Mesendoderm (in vitro differentiated cells): Measurements from ENCODE around the gene CLRN2.

ENCODE experiments used
- DNase-seq: peaks from one replicate; pipeline ENCODE4 v3.0.0; 2013
- H2AK5ac ChIP-seq: 2 replicates; pipeline ENCODE4 v1.6.1; 2013; ENCODE audit warnings: low read length, inconsistent platforms
- H2BK120ac ChIP-seq: 2 replicates; pipeline ENCODE4 v1.6.1; 2013; ENCODE audit warnings: low read depth, mild to moderate bottlenecking, low read length, moderate library complexity, mixed read lengths
- H2BK15ac ChIP-seq: replicated peaks from 2 replicates; pipeline ENCODE4 v1.6.1; 2013; ENCODE audit warnings: low read depth, mild to moderate bottlenecking, moderate library complexity
- H2BK5ac ChIP-seq: 2 replicates; pipeline ENCODE4 v1.6.1; 2013; ENCODE audit warnings: low read length, inconsistent platforms
- H3K18ac ChIP-seq: 2 replicates; pipeline ENCODE4 v1.6.1; 2013; ENCODE audit warnings: mild to moderate bottlenecking, low read length, mixed read lengths
- H3K23ac ChIP-seq: one replicate; pipeline ENCODE4 v1.6.1; 2013; ENCODE audit warnings: low read length
- H3K27ac ChIP-seq: 2 replicates; pipeline ENCODE4 v1.5.1; 2013; ENCODE audit warnings: low read depth, mild to moderate bottlenecking, inconsistent platforms, low read length, moderate library complexity
- H3K27me3 ChIP-seq: 2 replicates; pipeline ENCODE4 v1.6.1; 2013; ENCODE audit warnings: low read length, control low read depth, mild to moderate bottlenecking, inconsistent platforms; ENCODE audit not compliant: insufficient read depth, poor library complexity
- H3K36me3 ChIP-seq: 2 replicates; pipeline ENCODE4 v1.6.1; 2013; ENCODE audit warnings: low read length, inconsistent platforms; ENCODE audit not compliant: control insufficient read depth, insufficient read depth
- H3K4ac ChIP-seq: one replicate; pipeline ENCODE4 v1.6.1; 2013; ENCODE audit warnings: low read depth, mild to moderate bottlenecking, low read length, moderate library complexity
- H3K4me1 ChIP-seq: 2 replicates; pipeline ENCODE4 v1.6.1; 2013; ENCODE audit warnings: low read depth, low read length, inconsistent platforms; ENCODE audit not compliant: control insufficient read depth
- H3K4me2 ChIP-seq: 2 replicates; pipeline ENCODE4 v1.6.1; 2013; ENCODE audit warnings: low read length
- H3K4me3 ChIP-seq: 2 replicates; pipeline ENCODE4 v1.5.1; 2013; ENCODE audit warnings: mild to moderate bottlenecking, low read length
- H3K56ac ChIP-seq: one replicate; pipeline ENCODE4 v1.6.1; 2013; ENCODE audit warnings: low read length
- H3K79me1 ChIP-seq: 2 replicates; pipeline ENCODE4 v1.6.1; 2013; ENCODE audit warnings: low read length, inconsistent platforms
- H3K79me2 ChIP-seq: 2 replicates; pipeline ENCODE4 v1.6.1; 2013; ENCODE audit warnings: mild to moderate bottlenecking, low read length; ENCODE audit not compliant: control insufficient read depth, insufficient read depth
- H3K9ac ChIP-seq: 2 replicates; pipeline ENCODE4 v1.6.1; 2013; ENCODE audit warnings: low read length, inconsistent platforms
- H4K5ac ChIP-seq: one replicate; pipeline ENCODE4 v1.6.1; 2013; ENCODE audit warnings: low read length
- H4K8ac ChIP-seq: one replicate; pipeline ENCODE4 v1.6.1; 2013; ENCODE audit warnings: low read depth, mild to moderate bottlenecking, control low read depth, low read length, moderate library complexity
- WGBS: extraction: QIAGEN DNeasy Blood & Tissue Kit; methylation state at CpG from one replicate; pipeline ENCODE4 v1.1.7; 2013; ENCODE audit warnings: low lambda C conversion rate, missing lambda C conversion rate; ENCODE audit not compliant: insufficient coverage; ENCODE audit errors: extremely low coverage; 5-methylcytosine and 5-hydroxymethylcytosine counted together

Gene CLRN2

GRCh38 chr4:17546678-17547077 is 31.7 kb downstream of the CLRN2 start:
- Histone ChIP-seq H2BK5ac (no peak overlapping the region), H3K23ac (no peak overlapping the region)
- WGBS, result no CpG with 5 or more reads among the region's 12 CpGs

GRCh38 chr4:17550549-17550948 is 35.6 kb downstream of the CLRN2 start:
- no peak overlapping the region for H4K8ac ChIP-seq
- H3K79me2 ChIP-seq, result no peaks in the 10 kb centered on the region
- H2BK5ac ChIP-seq, result no peak overlapping the region
- H3K79me1 ChIP-seq, result no peaks in the 10 kb centered on the region
- H4K5ac ChIP-seq, result no peak overlapping the region
- H2BK120ac ChIP-seq, result no peak overlapping the region
- H3K18ac ChIP-seq, result no peak overlapping the region
- H3K4me1 ChIP-seq, result no peaks in the 10 kb centered on the region
- no peak overlapping the region for H3K23ac ChIP-seq
- H3K36me3 ChIP-seq, result no peaks in the 10 kb centered on the region
- no peak overlapping the region for H3K27ac ChIP-seq
- no peak overlapping the region for H2AK5ac ChIP-seq
- no peak overlapping the region for H3K9ac ChIP-seq
- H3K4ac ChIP-seq, result no peak overlapping the region
- no peak for DNase-seq
- H3K4me3 ChIP-seq, result no peak overlapping the region
- WGBS, result no CpG with 5 or more reads among the region's 3 CpGs
- no peak overlapping the region for H2BK15ac ChIP-seq
- no peak overlapping the region for H3K4me2 ChIP-seq
- no peaks in the 10 kb centered on the region for H3K27me3 ChIP-seq
- no peak overlapping the region for H3K56ac ChIP-seq

More at GRCh38 chr4:17546678-17547077, 31.7 kb downstream of the CLRN2 start:
- no peak overlapping the region for H3K4ac ChIP-seq
- H3K56ac ChIP-seq, result no peak overlapping the region
- H3K27ac ChIP-seq, result no peak overlapping the region
- no peaks in the 10 kb centered on the region for H3K36me3 ChIP-seq
- DNase-seq, result peak; percentile 60
- no peak overlapping the region for H4K8ac ChIP-seq
- no peaks in the 10 kb centered on the region for H3K27me3 ChIP-seq
- no peak overlapping the region for H3K4me3 ChIP-seq
- H3K4me2 ChIP-seq, result no peak overlapping the region
- H2BK120ac ChIP-seq, result no peak overlapping the region
- no peak overlapping the region for H3K9ac ChIP-seq
- H3K79me1 ChIP-seq, result no peaks in the 10 kb centered on the region
- no peak overlapping the region for H2AK5ac ChIP-seq
- no peak overlapping the region for H3K18ac ChIP-seq
- no peaks in the 10 kb centered on the region for H3K4me1 ChIP-seq
- no peak overlapping the region for H4K5ac ChIP-seq
- no peak overlapping the region for H2BK15ac ChIP-seq
- no peaks in the 10 kb centered on the region for H3K79me2 ChIP-seq

- H2BK15ac ChIP-seq, result no peak overlapping the region
- H2BK120ac ChIP-seq, result no peak overlapping the region
- H3K79me2 ChIP-seq, result no peaks in the 10 kb centered on the region
- H4K5ac ChIP-seq, result no peak overlapping the region
- H3K18ac ChIP-seq, result no peak overlapping the region
- no peak overlapping the region for H3K4me2 ChIP-seq
- no CpG with 5 or more reads among the region's 5 CpGs for WGBS
- no peak overlapping the region for H3K4me3 ChIP-seq
- no peak overlapping the region for H4K8ac ChIP-seq
- H3K9ac ChIP-seq, result no peak overlapping the region
- H3K4ac ChIP-seq, result no peak overlapping the region
- no peaks in the 10 kb centered on the region for H3K79me1 ChIP-seq
- H3K27ac ChIP-seq, result no peak overlapping the region
- no peak overlapping the region for H3K56ac ChIP-seq
- no peak overlapping the region for H2BK5ac ChIP-seq
- H3K36me3 ChIP-seq, result no peaks in the 10 kb centered on the region
- H3K27me3 ChIP-seq, result no peaks in the 10 kb centered on the region
- no peak overlapping the region for H2AK5ac ChIP-seq
- no peaks in the 10 kb centered on the region for H3K4me1 ChIP-seq
- DNase-seq, result no peak
- H3K23ac ChIP-seq, result no peak overlapping the region
Observed at GRCh38 chr4:17552427-17552826, 37.5 kb downstream of the CLRN2 start.

GRCh38 chr4:17554568-17554967 is 39.6 kb downstream of the CLRN2 start:
- Histone ChIP-seq H3K79me2 (no peaks in the 10 kb centered on the region), H3K9ac (no peak overlapping the region), H3K56ac (no peak overlapping the region), H3K36me3 (no peaks in the 10 kb centered on the region), H4K8ac (no peak overlapping the region), H2BK15ac (no peak overlapping the region), H2BK5ac (no peak overlapping the region), H3K23ac (no peak overlapping the region), H3K4me3 (no peak overlapping the region), H3K27ac (no peak overlapping the region), H2AK5ac (no peak overlapping the region), H2BK120ac (no peak overlapping the region), H3K4me2 (no peak overlapping the region), H3K27me3 (no peaks in the 10 kb centered on the region), H3K79me1 (no peaks in the 10 kb centered on the region), H3K18ac (no peak overlapping the region), H3K4me1 (no peaks in the 10 kb centered on the region), H3K4ac (no peak overlapping the region), H4K5ac (no peak overlapping the region)
- DNase-seq, result no peak
- WGBS, result no CpG with 5 or more reads among the region's 4 CpGs

GRCh38 chr4:17556498-17556897 is 41.5 kb downstream of the CLRN2 start:
- Histone ChIP-seq H3K79me2 (no peaks in the 10 kb centered on the region), H3K4me3 (no peak overlapping the region), H3K27ac (no peak overlapping the region), H3K9ac (no peak overlapping the region), H3K36me3 (no peaks in the 10 kb centered on the region), H4K5ac (no peak overlapping the region), H3K27me3 (no peaks in the 10 kb centered on the region), H2BK15ac (no peak overlapping the region), H3K79me1 (no peaks in the 10 kb centered on the region), H3K18ac (no peak overlapping the region), H3K4me1 (no peaks in the 10 kb centered on the region), H2BK120ac (no peak overlapping the region), H3K4ac (no peak overlapping the region), H3K4me2 (no peak overlapping the region), H2AK5ac (no peak overlapping the region), H3K23ac (no peak overlapping the region), H4K8ac (no peak overlapping the region), H2BK5ac (no peak overlapping the region), H3K56ac (no peak overlapping the region)
- no peak for DNase-seq

- Histone ChIP-seq H3K4ac (no peak overlapping the region), H3K27ac (no peak overlapping the region), H3K56ac (no peak overlapping the region), H2BK120ac (no peak overlapping the region), H2BK15ac (no peak overlapping the region), H2AK5ac (no peak overlapping the region), H3K18ac (no peak overlapping the region), H3K4me2 (no peak overlapping the region), H3K4me3 (no peak overlapping the region), H4K5ac (no peak overlapping the region), H3K23ac (no peak overlapping the region), H3K9ac (no peak overlapping the region), H4K8ac (no peak overlapping the region), H3K79me1 (no peaks in the 10 kb centered on the region), H3K4me1 (no peaks in the 10 kb centered on the region), H3K27me3 (no peaks in the 10 kb centered on the region), H2BK5ac (no peak overlapping the region), H3K79me2 (no peaks in the 10 kb centered on the region), H3K36me3 (no peaks in the 10 kb centered on the region)
- DNase-seq, result no peak
- no CpG with 5 or more reads among the region's 5 CpGs for WGBS
Observed at GRCh38 chr4:17557880-17558279, 42.9 kb downstream of the CLRN2 start.
